H1 (cell line): ENCODE data around the gene HOXD1. TPM values are rescaled to one million over a fixed set of nuclear protein-coding genes. Genes with fewer than 3 reads are reported as not detected.

Experiments
- CBX8 ChIP-seq: fragments of 300-800, 300-1000 bp; sonication (generic); IDR thresholded peaks from 2 replicates; pipeline ENCODE4 v1.7.1; 2016; ENCODE audit warnings: low read depth, low read length, borderline replicate concordance
- polyA plus RNA-seq, 7 experiments: library from polyadenylated mRNA; depleted of rRNA in 3 of 7; stranded (reverse) in 5 of 7; unstranded in 2 of 7; fragments of >200 nt in 5 of 7; fragments of 200-250 nt in 2 of 7; gene quantifications; 1 replicate in 5 of 7; 2 replicates in 1 of 7; 4 replicates in 1 of 7; pipeline versions ENCODE4 v1.2.1 to v1.2.3, GENCODE V29; 2011 to 2013; ENCODE audit warnings: missing spikeins in 2 of 7, mixed read lengths in 2 of 7
- total RNA-seq: library from RNA; stranded (reverse); fragmentation: NEBNext Ultra II Directional; extraction: Animal tissue kit (Norgen Biotek cat#: 25700); gene quantifications from 2 replicates; pipeline ENCODE4 v1.2.1, GENCODE V29; 2021

HOXD1 gene
- total and polyA plus RNA-seq, 2 of the 8 experiments (the other 6 are each of a cell fraction or from before 2014, with no cell fraction given), result 0.03 TPM; not detected in 1

- no peak for TF ChIP-seq CBX8
Observed at GRCh38 chr2:176169181-176169580, 19.3 kb upstream of the HOXD1 start (continued).
